H9 (cell line): ENCODE measurements around the gene NAP1L1. TPM values are rescaled to one million over a fixed set of nuclear protein-coding genes. Genes with fewer than 3 reads are reported as not detected.

Experiments
- DNase-seq: peaks from one replicate; pipeline ENCODE4 v3.0.0-alpha.2; 2017
- H2AFZ ChIP-seq: one replicate; pipeline ENCODE4 v1.6.1; 2013; ENCODE audit warnings: mild to moderate bottlenecking, low read length, control low read depth, moderate library complexity
- H2AK5ac ChIP-seq: 2 replicates; pipeline ENCODE4 v1.6.1; 2013; ENCODE audit warnings: low read length, control low read depth, mixed read lengths; ENCODE audit not compliant: insufficient read length
- H2BK120ac ChIP-seq: one replicate; pipeline ENCODE4 v1.6.1; 2013; ENCODE audit warnings: low read depth, mild to moderate bottlenecking, low read length, control low read depth, inconsistent platforms; ENCODE audit not compliant: poor library complexity, severe bottlenecking
- H2BK12ac ChIP-seq: 2 replicates; pipeline ENCODE4 v1.6.1; 2013; ENCODE audit warnings: low read length, control low read depth, mixed read lengths, low read depth; ENCODE audit not compliant: insufficient read length
- H2BK15ac ChIP-seq: 2 replicates; pipeline ENCODE4 v1.6.1; 2013; ENCODE audit warnings: low read depth, low read length, control low read depth
- H2BK20ac ChIP-seq: one replicate; pipeline ENCODE4 v1.6.1; 2013; ENCODE audit warnings: low read depth, mild to moderate bottlenecking, low read length, control low read depth, inconsistent platforms; ENCODE audit not compliant: poor library complexity, severe bottlenecking
- H2BK5ac ChIP-seq: 2 replicates; pipeline ENCODE4 v1.6.1; 2013; ENCODE audit warnings: low read length, control low read depth, mixed read lengths; ENCODE audit not compliant: insufficient read length
- H3K14ac ChIP-seq: 2 replicates; pipeline ENCODE4 v1.6.1; 2013; ENCODE audit warnings: low read length, control low read depth; ENCODE audit not compliant: insufficient read depth
- H3K18ac ChIP-seq: 2 replicates; pipeline ENCODE4 v1.6.1; 2013; ENCODE audit warnings: low read depth, mild to moderate bottlenecking, mixed read lengths, low read length, control low read depth; ENCODE audit not compliant: insufficient read length
- H3K23ac ChIP-seq: 2 replicates; pipeline ENCODE4 v1.6.1; 2013; ENCODE audit warnings: low read length, control low read depth, mixed read lengths, low read depth; ENCODE audit not compliant: insufficient read length
- H3K23me2 ChIP-seq: 2 replicates; pipeline ENCODE4 v1.6.1; 2013; ENCODE audit warnings: low read depth, mild to moderate bottlenecking, mixed read lengths, low read length, control low read depth; ENCODE audit not compliant: insufficient read length, poor library complexity, severe bottlenecking
- H3K27ac ChIP-seq: 2 replicates; pipeline ENCODE4 v1.5.1; 2013; ENCODE audit warnings: low read length, control low read depth, mixed read lengths, low read depth; ENCODE audit not compliant: insufficient read length
- H3K27me3 ChIP-seq: 2 replicates; pipeline ENCODE4 v1.6.1; 2013; ENCODE audit warnings: low read length, control low read depth, inconsistent platforms; ENCODE audit not compliant: insufficient read depth
- H3K4ac ChIP-seq: 2 replicates; pipeline ENCODE4 v1.6.1; 2013; ENCODE audit warnings: low read depth, mild to moderate bottlenecking, control low read depth, inconsistent platforms, low read length, moderate library complexity
- H3K4me1 ChIP-seq: 2 replicates; pipeline ENCODE4 v1.6.1; 2013; ENCODE audit warnings: low read length, control low read depth, inconsistent platforms; ENCODE audit not compliant: insufficient read depth
- H3K4me2 ChIP-seq: 2 replicates; pipeline ENCODE4 v1.6.1; 2013; ENCODE audit warnings: low read length, control low read depth, mixed read lengths; ENCODE audit not compliant: insufficient read length, insufficient read depth
- H3K56ac ChIP-seq: 2 replicates; pipeline ENCODE4 v1.6.1; 2013; ENCODE audit warnings: low read depth, mild to moderate bottlenecking, mixed read lengths, low read length, control low read depth; ENCODE audit not compliant: insufficient read length
- H3K79me1 ChIP-seq: 2 replicates; pipeline ENCODE4 v1.6.1; 2013; ENCODE audit warnings: low read depth, mild to moderate bottlenecking, moderate library complexity, low read length, control low read depth, inconsistent platforms; ENCODE audit not compliant: insufficient read depth, poor library complexity, severe bottlenecking
- H3K79me2 ChIP-seq: 2 replicates; pipeline ENCODE4 v1.6.1; 2013; ENCODE audit warnings: low read length, control low read depth, inconsistent platforms; ENCODE audit not compliant: insufficient read depth
- H3K9ac ChIP-seq: 2 replicates; pipeline ENCODE4 v1.6.1; 2013; ENCODE audit warnings: low read length, control low read depth, mixed read lengths; ENCODE audit not compliant: insufficient read length; ENCODE audit errors: extremely low read depth
- H3K9me3 ChIP-seq: one replicate; pipeline ENCODE4 v1.6.1; 2013; ENCODE audit warnings: low read depth, low read length, inconsistent platforms; ENCODE audit not compliant: control insufficient read depth
- H3T11ph ChIP-seq: one replicate; pipeline ENCODE4 v1.6.1; 2013; ENCODE audit warnings: mild to moderate bottlenecking, low read length, control low read depth, inconsistent platforms
- H4K20me1 ChIP-seq: one replicate; pipeline ENCODE4 v1.6.1; 2013; ENCODE audit not compliant: control insufficient read depth, insufficient read length, insufficient read depth
- H4K5ac ChIP-seq: 2 replicates; pipeline ENCODE4 v1.6.1; 2013; ENCODE audit warnings: low read depth, mild to moderate bottlenecking, mixed read lengths, low read length, control low read depth; ENCODE audit not compliant: insufficient read length
- H4K8ac ChIP-seq: replicated peaks from 2 replicates; pipeline ENCODE4 v1.6.1; 2013; ENCODE audit warnings: low read length, control low read depth, mixed read lengths, low read depth; ENCODE audit not compliant: insufficient read length
- H4K91ac ChIP-seq: 2 replicates; pipeline ENCODE4 v1.6.1; 2013; ENCODE audit warnings: low read depth, mild to moderate bottlenecking, moderate library complexity, mixed read lengths, low read length, control low read depth; ENCODE audit not compliant: insufficient read length
- H3K27ac Mint-ChIP-seq, 3 experiments: 2 replicates in 2 of 3; 3 replicates in 1 of 3; pipeline ENCODE4 v1.8.0; 2020 to 2021; ENCODE audit warnings: mixed read lengths in 3 of 3, mild to moderate bottlenecking in 1 of 3, moderate library complexity in 1 of 3
- H3K27me3 Mint-ChIP-seq: 2 replicates; pipeline ENCODE4 v1.8.0; 2021; ENCODE audit warnings: low read depth, mild to moderate bottlenecking, moderate library complexity, mixed read lengths
- H3K36me3 Mint-ChIP-seq, 3 experiments: 2 replicates in 2 of 3; 3 replicates in 1 of 3; pipeline ENCODE4 v1.8.0; 2020 to 2021; ENCODE audit warnings: low read depth in 3 of 3, mixed read lengths in 3 of 3; ENCODE audit not compliant: insufficient read depth in 1 of 3
- H3K4me1 Mint-ChIP-seq, 2 experiments: 2 replicates each; pipeline ENCODE4 v1.8.0; 2020; ENCODE audit warnings: mixed read lengths in 2 of 2
- H3K4me3 Mint-ChIP-seq, 2 experiments: 2 replicates in 1 of 2; 3 replicates in 1 of 2; pipeline ENCODE4 v1.8.0; 2020 to 2021; ENCODE audit warnings: mild to moderate bottlenecking in 2 of 2, mixed read lengths in 2 of 2, moderate library complexity in 1 of 2
- H3K9me3 Mint-ChIP-seq, 2 experiments: 2 replicates in 1 of 2; 3 replicates in 1 of 2; pipeline ENCODE4 v1.8.0; 2020; ENCODE audit warnings: mild to moderate bottlenecking in 2 of 2, mixed read lengths in 2 of 2, moderate library complexity in 1 of 2
- WGBS: extraction: QIAGEN DNeasy Blood & Tissue Kit; methylation state at CpG from one replicate; pipeline ENCODE4 v1.1.7; 2013; ENCODE audit warnings: missing lambda C conversion rate, low lambda C conversion rate, mixed read lengths; ENCODE audit not compliant: insufficient read length; ENCODE audit errors: extremely low coverage; 5-methylcytosine and 5-hydroxymethylcytosine counted together
- total RNA-seq: library from RNA; stranded (reverse); gene quantifications from 2 replicates; pipeline ENCODE4 v1.2.1, GENCODE V29; 2021
- TF ChIP-seq, protein P1 (sequence below): fragments of 200-600 bp; sonication (generic); conservative IDR thresholded peaks from 3 replicates; pipeline ENCODE4 v1.8.0; 2021; ENCODE audit warnings: antibody characterized with exemption, mild to moderate bottlenecking

Gene NAP1L1
- total RNA-seq, 1 experiment from 2014 or later: 1,012 TPM

DNA sequence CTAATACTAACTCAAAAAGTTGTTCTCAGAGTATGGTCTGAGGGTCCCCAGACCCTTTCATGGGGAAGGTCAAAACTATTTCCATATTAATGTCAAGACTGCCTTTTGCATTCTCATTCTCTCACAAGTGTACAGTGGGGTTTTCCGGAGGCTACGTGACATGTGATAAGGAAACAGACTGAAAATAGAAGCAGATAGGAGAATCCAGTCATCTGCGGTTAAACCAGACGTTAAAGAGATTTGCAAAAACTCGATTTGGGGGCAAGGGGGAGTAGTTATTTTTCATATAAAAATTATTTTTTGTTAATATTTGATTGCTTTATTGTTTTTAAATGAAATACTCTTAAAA lies 1.0 kb upstream of the NAP1L1 start:
- Histone ChIP-seq H3K23me2 (peaks cover 15% of the 10 kb centered on the region), H4K8ac (no peak overlapping the region), H4K5ac (no peak overlapping the region), H3K23ac (no peak overlapping the region), H4K20me1 (no peaks in the 10 kb centered on the region), H3K27me3 (no peaks in the 10 kb centered on the region), H3K27ac (no peak overlapping the region), H3K4me1 (no peaks in the 10 kb centered on the region), H3K18ac (no peak overlapping the region), H3K14ac (no peak overlapping the region), H3K4me2 (peak overlapping the region; percentile 84), H2BK120ac (no peak overlapping the region), H4K91ac (no peak overlapping the region), H3K79me1 (no peaks in the 10 kb centered on the region), H2BK5ac (no peak overlapping the region), H2BK15ac (no peak overlapping the region), H2BK20ac (no peak overlapping the region), H3K56ac (no peak overlapping the region), H3T11ph (no peak overlapping the region), H3K79me2 (peaks cover 32% of the 10 kb centered on the region; the same call in 1 of the 2 replicates), H2BK12ac (no peak overlapping the region), H3K9ac (no peak overlapping the region), H3K9me3 (no peaks in the 10 kb centered on the region), H3K4ac (no peak overlapping the region), H2AK5ac (no peak overlapping the region), H2AFZ (no peak overlapping the region)
- no peaks in the 10 kb centered on the region for H3K9me3 Mint-ChIP-seq
- peaks cover 31 to 32% of the 10 kb centered on the region in 2 experiments for H3K4me1 Mint-ChIP-seq
- H3K36me3 Mint-ChIP-seq: peaks cover 15 to 23% (median 22%) of the 10 kb centered on the region in 3 experiments
- WGBS: no CpG with 5 or more reads among the region's 5 CpGs
- no peak for DNase-seq
- peak overlapping the region; percentile 97 for H3K4me3 Mint-ChIP-seq
- peaks cover 7% of the 10 kb centered on the region for H3K27me3 Mint-ChIP-seq
- H3K27ac Mint-ChIP-seq: peak overlapping the region in 1 of 3 experiments; percentile 83; a peak in 1 of 7 replicates
- TF ChIP-seq, protein P1, sequence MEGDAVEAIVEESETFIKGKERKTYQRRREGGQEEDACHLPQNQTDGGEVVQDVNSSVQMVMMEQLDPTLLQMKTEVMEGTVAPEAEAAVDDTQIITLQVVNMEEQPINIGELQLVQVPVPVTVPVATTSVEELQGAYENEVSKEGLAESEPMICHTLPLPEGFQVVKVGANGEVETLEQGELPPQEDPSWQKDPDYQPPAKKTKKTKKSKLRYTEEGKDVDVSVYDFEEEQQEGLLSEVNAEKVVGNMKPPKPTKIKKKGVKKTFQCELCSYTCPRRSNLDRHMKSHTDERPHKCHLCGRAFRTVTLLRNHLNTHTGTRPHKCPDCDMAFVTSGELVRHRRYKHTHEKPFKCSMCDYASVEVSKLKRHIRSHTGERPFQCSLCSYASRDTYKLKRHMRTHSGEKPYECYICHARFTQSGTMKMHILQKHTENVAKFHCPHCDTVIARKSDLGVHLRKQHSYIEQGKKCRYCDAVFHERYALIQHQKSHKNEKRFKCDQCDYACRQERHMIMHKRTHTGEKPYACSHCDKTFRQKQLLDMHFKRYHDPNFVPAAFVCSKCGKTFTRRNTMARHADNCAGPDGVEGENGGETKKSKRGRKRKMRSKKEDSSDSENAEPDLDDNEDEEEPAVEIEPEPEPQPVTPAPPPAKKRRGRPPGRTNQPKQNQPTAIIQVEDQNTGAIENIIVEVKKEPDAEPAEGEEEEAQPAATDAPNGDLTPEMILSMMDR: no peak
